H1 (cell line): ENCODE results near the gene ASPG. TPM values are rescaled to one million over a fixed set of nuclear protein-coding genes. Genes with fewer than 3 reads are reported as not detected.

Source experiments
- CTBP2 ChIP-seq: IDR thresholded peaks from 2 replicates; pipeline ENCODE4 v1.7.0; 2011; ENCODE audit warnings: borderline replicate concordance, mild to moderate bottlenecking, moderate library complexity, mixed read lengths, low read length; ENCODE audit not compliant: insufficient read depth, insufficient read length
- polyA plus RNA-seq, 7 experiments: library from polyadenylated mRNA; depleted of rRNA in 3 of 7; stranded (reverse) in 5 of 7; unstranded in 2 of 7; fragments of >200 nt in 5 of 7; fragments of 200-250 nt in 2 of 7; gene quantifications; 1 replicate in 5 of 7; 2 replicates in 1 of 7; 4 replicates in 1 of 7; pipeline versions ENCODE4 v1.2.1 to v1.2.3, GENCODE V29; 2011 to 2013; ENCODE audit warnings: missing spikeins in 2 of 7, mixed read lengths in 2 of 7
- total RNA-seq: library from RNA; stranded (reverse); fragmentation: NEBNext Ultra II Directional; extraction: Animal tissue kit (Norgen Biotek cat#: 25700); gene quantifications from 2 replicates; pipeline ENCODE4 v1.2.1, GENCODE V29; 2021

ASPG gene
- total and polyA plus RNA-seq, 2 of the 8 experiments (the other 6 are each of a cell fraction or from before 2014, with no cell fraction given) = 0.34 to 0.59 TPM

GRCh38 chr14:104102282-104102914 lies 16.9 kb downstream of the ASPG start (continued):
- TF ChIP-seq CTBP2 = no peak
